Natural killer cell (primary cell): Measurements from ENCODE around the gene EML3. TPM values are rescaled to one million over a fixed set of nuclear protein-coding genes. Genes with fewer than 3 reads are reported as not detected.
"Not testable (repeated sequence)": the region's sequence is repeated elsewhere in the genome, so short reads cannot be mapped to it uniquely, and the experiment has no call there.

ENCODE experiments used
- ATAC-seq, 3 donors: fragments of 150-1000 bp in 2 of 3; fragments of 200-7000 bp in 1 of 3; cut with Tn5 transposase; 1 replicate in 1 of 3; 2 replicates in 2 of 3; pipeline ENCODE4 v1.10.0; 2021; ENCODE audit warnings: mild to moderate bottlenecking in 2 of 3, moderate library complexity in 2 of 3
- DNase-seq, 2 donors: peaks; one replicate each; pipeline versions ENCODE4 v3.0.0 to v3.0.0-alpha.2; 2013 to 2021; ENCODE audit warnings: mixed read lengths in 1 of 2
- H3K27ac ChIP-seq: one replicate; pipeline ENCODE4 v1.5.1; 2013; ENCODE audit warnings: mild to moderate bottlenecking, low read length
- H3K27me3 ChIP-seq: one replicate; pipeline ENCODE4 v1.6.1; 2013; ENCODE audit warnings: low read length; ENCODE audit not compliant: control insufficient read depth, insufficient read depth
- H3K36me3 ChIP-seq: one replicate; pipeline ENCODE4 v1.6.1; 2013; ENCODE audit warnings: low read length; ENCODE audit not compliant: control insufficient read depth, insufficient read depth
- H3K4me1 ChIP-seq: one replicate; pipeline ENCODE4 v1.6.1; 2013; ENCODE audit warnings: low read length; ENCODE audit not compliant: control insufficient read depth, insufficient read depth
- H3K4me3 ChIP-seq: one replicate; pipeline ENCODE4 v1.5.1; 2013; ENCODE audit warnings: low read length
- H3K9me3 ChIP-seq: one replicate; pipeline ENCODE4 v1.6.1; 2013; ENCODE audit warnings: low read length; ENCODE audit not compliant: control insufficient read depth, insufficient read depth
- H3K27ac Mint-ChIP-seq, 2 donors: one replicate each; pipeline ENCODE4 v1.8.0; 2022; ENCODE audit warnings: mild to moderate bottlenecking in 2 of 2, mixed read lengths in 2 of 2, moderate library complexity in 1 of 2
- H3K27me3 Mint-ChIP-seq, 2 donors: one replicate each; pipeline ENCODE4 v1.8.0; 2022; ENCODE audit warnings: low read depth in 2 of 2, mixed read lengths in 2 of 2
- H3K36me3 Mint-ChIP-seq: one replicate; pipeline ENCODE4 v1.8.0; 2022; ENCODE audit warnings: mixed read lengths
- H3K4me1 Mint-ChIP-seq, 2 donors: one replicate each; pipeline ENCODE4 v1.8.0; 2022; ENCODE audit warnings: mixed read lengths in 2 of 2
- H3K4me3 Mint-ChIP-seq: one replicate; pipeline ENCODE4 v1.8.0; 2022; ENCODE audit warnings: mild to moderate bottlenecking, moderate library complexity, mixed read lengths
- H3K9me3 Mint-ChIP-seq, 2 donors: one replicate each; pipeline ENCODE4 v1.8.0; 2022; ENCODE audit warnings: mixed read lengths in 2 of 2
- WGBS: methylation state at CpG from one replicate; pipeline ENCODE4 v1.1.7; 2013; ENCODE audit warnings: missing lambda C conversion rate; ENCODE audit not compliant: insufficient coverage; 5-methylcytosine and 5-hydroxymethylcytosine counted together
- intact Hi-C: fragments of 100-400 bp; cut with micrococcal nuclease; formaldehyde crosslinking; loops from one replicate; pipeline ENCODE4 v1.14.2; 2022
- total RNA-seq, 4 donors: library from RNA; stranded (reverse); fragments of 120-200 nt in 1 of 4; gene quantifications; one replicate each; pipeline versions ENCODE4 v1.2.3 to v1.2.4, GENCODE V29; 2013 to 2022
- TF ChIP-seq, protein P1 (sequence below): fragments of 200-600 bp; IDR thresholded peaks from one replicate; pipeline ENCODE4 v1.8.0; 2022; ENCODE audit warnings: antibody characterized with exemption

The EML3 gene
- total RNA-seq, 3 donors from 2014 or later (not counting 1 experiment from before 2014, with no cell fraction given) = 221 to 233 (median 232) TPM

DNA sequence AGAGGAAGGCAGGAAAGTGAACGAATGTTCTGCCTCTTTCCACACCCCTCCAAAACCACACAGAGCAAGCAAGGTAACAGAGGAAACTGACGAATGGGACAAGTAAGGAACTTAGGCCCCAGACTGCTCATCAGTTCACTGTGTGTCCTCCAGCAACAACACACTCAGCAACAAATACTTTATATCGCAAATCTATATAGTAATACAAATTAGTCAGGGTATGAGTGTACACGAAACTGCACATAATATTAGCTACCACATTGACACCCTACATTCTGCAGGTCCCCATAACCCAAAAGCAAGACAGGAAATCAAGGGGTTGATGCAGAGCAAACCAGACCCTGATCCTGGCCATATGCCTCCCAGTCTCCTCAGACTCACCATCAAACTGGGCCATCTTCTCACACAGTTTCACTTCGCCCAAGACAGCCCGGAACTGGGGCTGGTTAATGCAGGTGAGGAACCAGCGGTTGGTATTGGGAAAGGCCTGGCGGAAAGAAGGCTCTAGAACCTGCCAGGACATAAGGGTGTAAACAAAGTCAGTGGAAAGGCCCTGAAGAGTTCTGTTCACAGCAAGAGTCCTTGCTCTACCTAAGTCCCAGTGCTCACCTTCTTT lies 45.4 kb downstream of the EML3 start:
- Histone ChIP-seq H3K36me3 (peaks cover 66% of the 10 kb centered on the region), H3K4me1 (no peaks in the 10 kb centered on the region), H3K9me3 (no peaks in the 10 kb centered on the region), H3K4me3 (no peak overlapping the region), H3K27ac (no peak overlapping the region), H3K27me3 (no peaks in the 10 kb centered on the region)
- Mint-ChIP-seq H3K9me3 (no peaks in the 10 kb centered on the region), H3K27me3 (no peaks in the 10 kb centered on the region), H3K27ac (peak overlapping the region; percentile 43 to 47), H3K4me3 (no peak overlapping the region), H3K4me1 (peaks cover 16 to 33% of the 10 kb centered on the region in 2 donors), H3K36me3 (peaks cover 28% of the 10 kb centered on the region)
- TF ChIP-seq, protein P1, sequence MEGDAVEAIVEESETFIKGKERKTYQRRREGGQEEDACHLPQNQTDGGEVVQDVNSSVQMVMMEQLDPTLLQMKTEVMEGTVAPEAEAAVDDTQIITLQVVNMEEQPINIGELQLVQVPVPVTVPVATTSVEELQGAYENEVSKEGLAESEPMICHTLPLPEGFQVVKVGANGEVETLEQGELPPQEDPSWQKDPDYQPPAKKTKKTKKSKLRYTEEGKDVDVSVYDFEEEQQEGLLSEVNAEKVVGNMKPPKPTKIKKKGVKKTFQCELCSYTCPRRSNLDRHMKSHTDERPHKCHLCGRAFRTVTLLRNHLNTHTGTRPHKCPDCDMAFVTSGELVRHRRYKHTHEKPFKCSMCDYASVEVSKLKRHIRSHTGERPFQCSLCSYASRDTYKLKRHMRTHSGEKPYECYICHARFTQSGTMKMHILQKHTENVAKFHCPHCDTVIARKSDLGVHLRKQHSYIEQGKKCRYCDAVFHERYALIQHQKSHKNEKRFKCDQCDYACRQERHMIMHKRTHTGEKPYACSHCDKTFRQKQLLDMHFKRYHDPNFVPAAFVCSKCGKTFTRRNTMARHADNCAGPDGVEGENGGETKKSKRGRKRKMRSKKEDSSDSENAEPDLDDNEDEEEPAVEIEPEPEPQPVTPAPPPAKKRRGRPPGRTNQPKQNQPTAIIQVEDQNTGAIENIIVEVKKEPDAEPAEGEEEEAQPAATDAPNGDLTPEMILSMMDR = no peak
- intact Hi-C loops = no loop called here
- ATAC-seq (no peak), DNase-seq (no peak)
- WGBS = 87% methylated on average over 8 of the region's 8 CpGs

DNA sequence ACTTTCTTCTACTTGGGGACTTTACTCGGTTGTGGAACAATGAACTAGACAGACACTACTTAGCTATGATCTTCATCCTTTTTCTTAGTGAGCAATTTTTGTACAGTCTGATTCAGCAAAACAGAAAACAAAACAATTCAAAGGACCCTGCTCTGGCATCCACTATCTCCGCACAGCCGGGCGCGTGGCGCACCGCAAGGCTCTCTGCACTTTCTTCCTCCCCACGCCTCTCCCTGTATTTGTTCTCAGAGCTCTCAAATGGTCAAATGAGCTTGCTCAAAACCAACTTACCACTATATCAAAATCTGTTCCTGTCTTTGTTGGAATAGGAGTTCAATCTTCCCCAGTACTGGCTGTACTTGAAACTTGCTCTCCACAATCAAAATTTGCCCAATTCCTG lies 46.3 kb downstream of the EML3 start:
- intact Hi-C loops = no loop called here
- H3K4me1 Mint-ChIP-seq = peaks cover 9 to 24% of the 10 kb centered on the region in 2 donors
- peaks cover 22% of the 10 kb centered on the region for H3K36me3 Mint-ChIP-seq
- ATAC-seq (no peak), DNase-seq (no peak)
- no peaks in the 10 kb centered on the region for H3K27me3 Mint-ChIP-seq
- peak overlapping the region in 1 of 2 donors; percentile 47 for H3K27ac Mint-ChIP-seq
- no peaks in the 10 kb centered on the region for H3K4me1 ChIP-seq
- no peaks in the 10 kb centered on the region for H3K9me3 ChIP-seq
- no peak overlapping the region for H3K4me3 Mint-ChIP-seq
- TF ChIP-seq, protein P1 = no peak
- H3K27me3 ChIP-seq = no peaks in the 10 kb centered on the region
- H3K9me3 Mint-ChIP-seq = no peaks in the 10 kb centered on the region
- H3K4me3 ChIP-seq = no peak overlapping the region
- 98% methylated on average over 8 of the region's 8 CpGs for WGBS
- no peak overlapping the region for H3K27ac ChIP-seq
- H3K36me3 ChIP-seq = peaks cover 66% of the 10 kb centered on the region

DNA sequence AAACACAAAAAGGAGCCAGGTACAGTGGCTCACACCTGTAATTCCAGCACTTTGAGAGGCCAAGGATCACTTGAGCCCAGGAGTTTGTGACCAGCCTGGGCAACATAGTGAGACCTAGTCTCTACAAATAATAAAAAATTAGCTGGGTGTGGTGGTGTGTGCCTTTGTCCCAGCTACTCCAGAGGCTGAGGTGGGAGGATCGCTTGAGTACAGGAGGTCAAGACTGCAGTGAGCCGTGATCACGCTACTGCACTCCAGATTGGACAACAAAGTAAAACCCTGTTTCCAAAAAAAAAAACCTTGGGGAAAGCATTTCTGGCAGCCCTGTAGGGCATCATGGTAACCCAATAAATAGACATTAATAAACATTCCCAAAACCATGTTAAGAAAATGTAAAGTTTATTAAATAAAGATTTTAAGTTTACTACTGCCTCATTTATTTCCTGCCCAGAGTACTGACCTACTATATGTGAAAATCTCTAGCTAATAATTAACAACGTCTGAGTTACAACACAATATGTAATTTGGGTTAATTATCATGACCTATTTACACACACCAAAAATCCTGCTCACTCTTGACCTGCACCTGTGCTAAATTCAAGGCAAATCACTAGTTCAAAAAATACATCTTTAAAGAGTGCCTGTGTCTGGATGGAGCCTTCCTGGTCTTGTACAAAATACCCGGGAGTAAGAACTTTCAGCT lies 47.3 kb downstream of the EML3 start:
- Mint-ChIP-seq H3K27ac (peak overlapping the region in 1 of 2 donors; percentile 24), H3K36me3 (peaks cover 21% of the 10 kb centered on the region), H3K4me1 (peaks cover 16 to 26% of the 10 kb centered on the region in 2 donors), H3K4me3 (no peak overlapping the region), H3K9me3 (no peaks in the 10 kb centered on the region), H3K27me3 (no peaks in the 10 kb centered on the region)
- Histone ChIP-seq H3K36me3 (peaks cover 59% of the 10 kb centered on the region), H3K9me3 (no peaks in the 10 kb centered on the region), H3K27me3 (no peaks in the 10 kb centered on the region), H3K4me1 (peaks cover 4% of the 10 kb centered on the region), H3K4me3 (no peak overlapping the region), H3K27ac (no peak overlapping the region)
- ATAC-seq = no peak
- intact Hi-C loops = no loop called here
- no peak for DNase-seq
- TF ChIP-seq, protein P1 = no peak
- 94% methylated on average over 5 of the region's 5 CpGs for WGBS

DNA sequence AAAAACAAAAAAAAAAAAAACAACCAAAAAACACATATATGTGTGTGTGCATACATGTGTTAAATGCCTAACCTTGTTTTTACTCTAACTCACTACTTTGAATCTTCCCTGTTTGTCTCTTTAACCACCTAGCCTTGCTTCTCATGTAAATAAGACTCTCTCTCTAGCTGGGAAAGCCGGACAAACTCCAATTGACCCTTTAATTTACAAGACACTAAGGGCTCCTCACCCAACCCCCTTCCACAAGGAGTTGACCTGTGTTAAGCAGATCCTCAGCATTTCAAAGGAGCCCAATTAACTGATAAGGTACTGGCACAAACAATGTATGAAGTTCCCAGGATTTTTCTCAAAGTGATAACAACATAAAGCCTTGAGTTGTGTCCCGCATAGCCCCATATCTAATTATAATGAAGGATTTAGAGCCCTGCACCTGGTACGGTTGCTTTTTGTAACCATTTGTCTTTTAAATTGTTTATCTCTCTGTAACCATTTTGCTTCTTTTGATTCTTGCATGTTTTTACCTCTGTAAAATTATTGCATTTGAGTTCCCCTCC lies 50.8 kb downstream of the EML3 start:
- H3K27me3 Mint-ChIP-seq, ATAC-seq, H3K4me3 Mint-ChIP-seq, H3K9me3 ChIP-seq, H3K4me3 ChIP-seq, DNase-seq, H3K27me3 ChIP-seq, H3K9me3 Mint-ChIP-seq, intact Hi-C loops, H3K27ac ChIP-seq: not testable (repeated sequence)
- Mint-ChIP-seq H3K36me3 (peaks cover 19% of the 10 kb centered on the region), H3K27ac (peak overlapping the region; percentile 3 to 42), H3K4me1 (peaks cover 34 to 49% of the 10 kb centered on the region in 2 donors)
- Histone ChIP-seq H3K4me1 (peaks cover 37% of the 10 kb centered on the region), H3K36me3 (peaks cover 55% of the 10 kb centered on the region)
- WGBS = 98% methylated on average over 3 of the region's 3 CpGs
